GM19468 (cell line): ENCODE results near the gene MOB3B.

Experiments used
- ATAC-seq: cut with Tn5 transposase; IDR thresholded peaks from one replicate; pipeline ENCODE4 v1.9.1; 2021; ENCODE audit warnings: mild to moderate bottlenecking, moderate library complexity, moderate number of reproducible peaks; ENCODE audit not compliant: unreplicated experiment; ENCODE audit errors: extremely low read depth

MOB3B gene

DNA sequence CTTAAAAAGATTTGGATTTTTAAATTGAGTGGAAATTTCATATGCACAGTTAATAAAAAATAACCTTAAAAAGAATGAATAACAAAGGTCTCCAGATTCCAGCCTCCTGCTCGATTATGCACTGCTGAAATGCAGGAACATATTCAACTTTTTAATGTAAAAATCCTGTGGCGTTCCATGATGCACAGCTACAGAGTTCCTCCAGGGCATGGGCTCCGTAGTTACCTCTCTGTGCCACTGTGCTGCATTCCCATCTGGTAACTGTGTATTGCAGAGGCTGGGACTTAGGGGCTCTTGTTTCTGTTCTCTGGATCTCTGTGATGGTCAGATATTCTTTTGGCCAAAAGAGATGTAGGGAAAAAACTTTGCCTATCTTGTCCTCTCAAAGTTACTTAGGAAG, 201.1 kb downstream of the MOB3B start:
- ATAC-seq, result no peak

- no peak for ATAC-seq
Observed at GRCh38 chr9:27311184-27311583, 218.4 kb downstream of the MOB3B start.

- ATAC-seq, result no peak
Observed at GRCh38 chr9:27310582-27310981, 219.0 kb downstream of the MOB3B start.

DNA sequence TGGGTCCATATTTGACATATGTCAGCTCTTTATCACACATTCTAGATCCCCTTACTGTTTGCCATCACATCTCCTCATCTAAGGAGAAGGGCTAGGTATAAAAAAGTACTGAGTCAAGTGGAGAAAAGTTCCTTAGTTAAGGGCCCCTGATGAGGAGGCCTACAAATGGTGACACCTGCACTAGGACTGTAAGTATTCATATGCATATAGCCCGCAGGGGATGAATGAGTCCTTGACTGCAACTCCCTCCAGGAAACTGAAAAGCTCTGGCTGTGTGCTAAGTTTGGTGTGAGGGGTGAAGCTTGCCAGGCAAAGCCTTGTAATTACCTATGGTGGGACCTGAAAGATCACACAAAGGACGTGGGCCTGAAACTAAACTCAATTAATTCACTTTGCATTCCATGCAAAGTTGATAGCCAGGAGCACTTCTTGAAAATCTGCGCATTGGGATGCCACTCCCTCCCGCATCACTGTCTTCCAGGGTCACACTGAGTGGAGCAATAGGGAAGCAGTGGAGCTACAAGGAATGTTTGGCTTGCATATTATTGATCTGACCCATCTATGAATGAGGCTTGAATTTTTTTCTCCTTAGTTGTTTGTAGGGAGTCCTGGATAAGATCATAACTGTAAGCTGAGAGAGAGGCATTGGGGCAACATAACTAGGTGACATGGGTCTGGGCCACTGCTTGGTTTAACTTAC, 220.8 kb downstream of the MOB3B start:
- ATAC-seq, result no peak

- ATAC-seq, result no peak
Observed at GRCh38 chr9:27304521-27304920, 225.1 kb downstream of the MOB3B start.

- ATAC-seq, result no peak
Observed at GRCh38 chr9:27303219-27303618, 226.4 kb downstream of the MOB3B start.

DNA sequence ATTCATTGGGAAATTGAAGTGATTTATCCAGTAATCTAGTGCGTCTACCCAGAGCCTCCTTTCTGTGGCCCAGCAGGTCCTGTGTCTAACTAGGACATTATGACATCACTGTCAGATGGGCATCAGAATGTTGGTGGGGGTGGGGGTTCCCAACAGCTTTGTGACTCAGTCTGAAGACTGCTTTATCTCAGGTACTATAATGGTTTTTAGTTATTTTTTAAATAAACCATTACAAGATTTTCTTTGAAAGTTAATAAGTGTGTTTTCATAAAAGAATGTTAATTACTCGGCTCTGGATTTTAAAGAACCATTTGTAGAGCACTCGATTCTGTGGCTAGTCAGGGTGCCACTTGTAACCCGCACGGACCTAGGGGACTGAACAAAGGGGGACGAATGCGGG, 232.6 kb downstream of the MOB3B start, which contains the start of gene EQTN:
TSS of gene EQTN (minus strand) at position 101 of the 400 bp plus-strand sequence. CDS start at position 6, 95 bp downstream.
- no peak for ATAC-seq

DNA sequence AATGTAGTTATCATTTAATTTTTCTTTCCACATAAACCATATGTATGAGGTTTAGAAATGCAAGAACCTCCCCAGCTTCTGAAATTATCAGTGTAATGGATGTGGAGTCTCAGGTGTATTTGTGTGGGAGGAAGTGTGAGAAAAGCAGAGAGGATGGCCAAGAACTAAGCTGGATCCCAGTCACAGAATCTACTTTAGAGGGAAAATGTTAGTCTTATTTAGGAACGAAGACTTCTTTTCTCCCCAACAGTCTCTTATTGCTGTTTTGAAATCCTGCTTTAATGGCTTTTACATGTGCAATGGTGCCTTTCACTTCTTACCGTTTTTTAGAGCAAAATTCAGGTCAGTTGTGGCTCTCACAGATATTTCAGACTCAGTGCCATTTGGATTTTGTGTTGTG, 235.6 kb downstream of the MOB3B start:
- no peak for ATAC-seq

DNA sequence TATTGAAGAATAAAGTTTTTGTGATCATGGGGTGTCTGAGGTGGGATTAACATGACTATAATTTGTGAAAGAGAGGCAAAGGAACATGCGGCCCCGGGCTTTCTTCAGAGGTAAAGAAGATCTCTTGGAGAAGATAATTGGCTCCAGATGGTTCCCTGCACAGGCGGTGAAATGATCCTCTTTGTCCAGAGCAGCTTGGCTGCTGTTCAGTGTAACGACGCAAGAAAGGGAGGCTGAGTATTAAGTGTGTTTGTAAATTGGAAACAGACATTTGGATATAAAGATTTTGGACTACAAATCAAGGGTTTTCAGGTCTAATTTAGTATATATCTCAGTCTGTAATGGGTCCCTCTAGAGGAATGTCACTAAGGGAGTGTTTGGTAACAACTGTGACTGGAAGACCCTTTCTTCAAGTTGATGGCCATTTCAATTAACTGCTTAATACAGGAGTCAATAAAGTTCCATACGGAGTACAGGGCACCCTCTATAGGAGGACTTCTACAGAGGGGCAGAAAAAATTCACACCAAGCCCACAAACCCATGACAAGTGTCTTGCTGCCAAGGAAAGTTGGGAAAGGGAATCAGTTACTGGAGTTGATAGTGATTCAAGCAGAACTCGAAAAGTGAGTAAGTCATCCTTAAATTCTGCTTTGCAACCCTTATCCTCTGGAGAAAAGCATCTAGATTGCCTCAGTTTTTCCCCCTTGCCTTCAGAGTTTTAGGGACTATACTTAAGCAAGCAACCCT, 236.8 kb downstream of the MOB3B start:
- ATAC-seq, result no peak

- no peak for ATAC-seq
Observed at GRCh38 chr9:27291292-27291691, 238.3 kb downstream of the MOB3B start.

- ATAC-seq, result no peak
Observed at GRCh38 chr9:27282269-27282668, 247.3 kb downstream of the MOB3B start.

DNA sequence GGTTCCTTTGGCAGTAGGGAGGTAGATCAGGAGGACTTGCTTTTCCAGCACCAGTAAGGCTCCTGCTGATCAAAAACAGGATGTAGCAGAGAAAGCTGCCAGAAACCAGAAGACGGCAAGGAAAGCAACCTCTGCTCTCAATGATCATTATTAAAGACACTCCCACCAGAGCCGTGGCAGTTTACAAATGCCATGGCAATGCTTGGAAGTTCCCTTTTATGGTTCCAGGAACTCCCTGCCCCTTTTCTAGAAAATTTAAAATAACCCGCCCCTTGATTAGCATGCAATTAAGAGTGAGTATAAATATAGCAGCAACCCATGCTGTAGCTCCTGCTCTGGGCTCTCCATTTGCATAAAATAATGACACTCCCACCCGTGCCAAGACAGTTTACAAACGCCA, 248.8 kb downstream of the MOB3B start:
- no peak for ATAC-seq

GRCh38 chr9:27280249-27280648, 249.4 kb downstream of the MOB3B start:
- ATAC-seq, result no peak

DNA sequence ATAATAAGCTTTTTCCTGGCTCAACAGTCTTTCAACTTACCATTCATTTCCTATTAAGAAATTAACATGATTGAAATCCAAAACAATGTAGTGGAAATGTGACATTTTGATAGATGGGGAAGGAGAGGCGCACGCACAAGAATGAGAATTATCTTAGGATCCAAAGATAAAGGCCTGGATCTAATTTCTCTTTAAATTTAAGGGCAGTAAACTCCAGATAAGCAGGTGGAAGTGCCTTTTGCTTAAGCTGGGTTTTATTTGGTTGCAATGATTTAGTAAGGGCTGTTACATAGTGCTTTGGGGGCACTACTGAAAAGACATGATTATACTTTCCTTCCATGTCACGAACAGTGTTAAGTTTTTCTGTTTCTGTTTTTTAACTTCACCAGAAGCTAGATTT, 250.0 kb downstream of the MOB3B start:
- no peak for ATAC-seq

- no peak for ATAC-seq
Observed at GRCh38 chr9:27278374-27278773, 251.2 kb downstream of the MOB3B start.

GRCh38 chr9:27276193-27277030, 253.2 kb downstream of the MOB3B start:
- no peak for ATAC-seq
